Retinal pigment epithelial cell (primary cell): ENCODE measurements around the gene RHOC.

Experiments used
- DNase-seq: peaks from one replicate; pipeline ENCODE4 v3.0.0-alpha.2; 2010; ENCODE audit warnings: low read depth
- H3K4me3 ChIP-seq: 2 replicates; pipeline ENCODE4 v1.5.1; 2011; ENCODE audit warnings: mild to moderate bottlenecking, low read length, control low read depth, moderate library complexity
- CTCF ChIP-seq: conservative IDR thresholded peaks from 2 replicates; pipeline ENCODE4 v1.5.1; 2011; ENCODE audit warnings: low read depth, low read length, control low read depth, inconsistent platforms

RHOC gene

GRCh38 chr1:112704934-112705627 lies 1.8 kb downstream of the RHOC start:
- no peak for TF ChIP-seq CTCF
- H3K4me3 ChIP-seq, result peak overlapping the region; percentile 86
- DNase-seq, result peak; percentile 66

- no peak for DNase-seq
- TF ChIP-seq CTCF, result no peak
- peak overlapping the region; percentile 86 for H3K4me3 ChIP-seq
Measured at GRCh38 chr1:112704391-112704933, 2.5 kb downstream of the RHOC start.

- no peak for DNase-seq
- TF ChIP-seq CTCF, result no peak
- H3K4me3 ChIP-seq, result no peak overlapping the region
Measured at GRCh38 chr1:112703706-112704105, 3.2 kb downstream of the RHOC start.

GRCh38 chr1:112702420-112703261 lies 4.3 kb downstream of the RHOC start:
- DNase-seq, result no peak
- H3K4me3 ChIP-seq, result no peak overlapping the region
- TF ChIP-seq CTCF, result no peak

GRCh38 chr1:112702067-112702395 lies 4.9 kb downstream of the RHOC start:
- no peak for TF ChIP-seq CTCF

GRCh38 chr1:112701227-112702066 lies 5.5 kb downstream of the RHOC start:
- H3K4me3 ChIP-seq, result no peak overlapping the region
- no peak for TF ChIP-seq CTCF
- no peak for DNase-seq

More at GRCh38 chr1:112702067-112702395, 4.9 kb downstream of the RHOC start:
- no peak for DNase-seq
- H3K4me3 ChIP-seq, result no peak overlapping the region
